Liver (tissue), 9 donors: Measurements from ENCODE around the gene PHETA1. TPM values are rescaled to one million over a fixed set of nuclear protein-coding genes. Genes with fewer than 3 reads are reported as not detected.

Experiments
- DNase-seq: peaks from one replicate; pipeline ENCODE4 v3.0.0-alpha.2; 2017; ENCODE audit warnings: low spot score
- H3K27ac ChIP-seq, 2 donors: one replicate each; pipeline ENCODE4 v1.7.0; 2013; ENCODE audit warnings: inconsistent platforms in 2 of 2, low read length in 2 of 2, control low read depth in 1 of 2, low read depth in 1 of 2, mild to moderate bottlenecking in 1 of 2
- H3K27me3 ChIP-seq, 4 donors: one replicate each; pipeline versions ENCODE4 v1.6.1 to v1.7.0; 2013; ENCODE audit warnings: low read length in 3 of 4, inconsistent platforms in 1 of 4, mild to moderate bottlenecking in 1 of 4, moderate library complexity in 1 of 4; ENCODE audit not compliant: control insufficient read depth in 4 of 4, insufficient read depth in 4 of 4
- H3K36me3 ChIP-seq, 4 donors: one replicate each; pipeline versions ENCODE4 v1.6.1 to v1.7.0; 2013; ENCODE audit warnings: low read length in 3 of 4, mild to moderate bottlenecking in 3 of 4, low read depth in 1 of 4, moderate library complexity in 1 of 4; ENCODE audit not compliant: control insufficient read depth in 4 of 4, insufficient read depth in 3 of 4
- H3K4me1 ChIP-seq, 4 donors: one replicate each; pipeline versions ENCODE4 v1.6.1 to v1.7.0; 2013; ENCODE audit warnings: low read length in 3 of 4, mild to moderate bottlenecking in 3 of 4, moderate library complexity in 1 of 4; ENCODE audit not compliant: control insufficient read depth in 4 of 4, insufficient read depth in 4 of 4
- H3K4me3 ChIP-seq, 3 donors: one replicate each; pipeline versions ENCODE4 v1.6.1 to v1.7.0; 2013; ENCODE audit warnings: low read length in 3 of 3, control low read depth in 1 of 3, low read depth in 1 of 3, mild to moderate bottlenecking in 1 of 3
- H3K9ac ChIP-seq, 2 donors: one replicate each; pipeline ENCODE4 v1.7.0; 2013; ENCODE audit warnings: low read length in 2 of 2, mild to moderate bottlenecking in 2 of 2, moderate library complexity in 2 of 2, control low read depth in 1 of 2, low read depth in 1 of 2
- H3K9me3 ChIP-seq, 4 donors: one replicate each; pipeline versions ENCODE4 v1.6.1 to v1.7.0; 2013; ENCODE audit warnings: low read length in 3 of 4; ENCODE audit not compliant: control insufficient read depth in 4 of 4
- CTCF ChIP-seq: fragments of 150-350 bp; IDR thresholded peaks from 2 replicates; pipeline ENCODE4 v1.5.1; 2017; ENCODE audit warnings: improper control_type of control experiment, low read depth, low read length; ENCODE audit not compliant: missing input control
- EGR1 ChIP-seq, 2 donors: IDR thresholded peaks; 2 replicates each; pipeline ENCODE4 v1.6.1; 2016 to 2018; ENCODE audit warnings: antibody characterized with exemption in 2 of 2, low read depth in 2 of 2
- FOXA1 ChIP-seq: IDR thresholded peaks from 2 replicates; pipeline ENCODE4 v1.6.1; 2016; ENCODE audit warnings: antibody characterized with exemption
- FOXA2 ChIP-seq: IDR thresholded peaks from 2 replicates; pipeline ENCODE4 v1.6.1; 2016; ENCODE audit warnings: antibody characterized with exemption
- GABPA ChIP-seq, 2 donors: IDR thresholded peaks in 1 of 2; conservative IDR thresholded peaks in 1 of 2; 2 replicates each; pipeline ENCODE4 v1.6.1; 2016; ENCODE audit warnings: antibody characterized with exemption in 2 of 2, mild to moderate bottlenecking in 1 of 2, moderate library complexity in 1 of 2
- HNF4A ChIP-seq, 2 donors: conservative IDR thresholded peaks; 2 replicates each; pipeline ENCODE4 v1.6.1; 2016; ENCODE audit warnings: antibody characterized with exemption in 2 of 2, mild to moderate bottlenecking in 2 of 2
- HNF4G ChIP-seq: IDR thresholded peaks from 2 replicates; pipeline ENCODE4 v1.6.1; 2016; ENCODE audit warnings: antibody characterized with exemption
- MAX ChIP-seq: IDR thresholded peaks from 2 replicates; pipeline ENCODE4 v1.6.1; 2016; ENCODE audit warnings: antibody characterized with exemption
- NR2F2 ChIP-seq: IDR thresholded peaks from 2 replicates; pipeline ENCODE4 v1.6.1; 2016; ENCODE audit warnings: antibody characterized with exemption
- RAD21 ChIP-seq, 2 donors: IDR thresholded peaks; 2 replicates each; pipeline ENCODE4 v1.6.1; 2016; ENCODE audit warnings: antibody characterized with exemption in 2 of 2, mild to moderate bottlenecking in 2 of 2
- REST ChIP-seq: IDR thresholded peaks from 2 replicates; pipeline ENCODE4 v1.6.1; 2016; ENCODE audit warnings: antibody characterized with exemption, mild to moderate bottlenecking
- RXRA ChIP-seq, 2 donors: IDR thresholded peaks; 2 replicates each; pipeline ENCODE4 v1.6.1; 2017 to 2018; ENCODE audit warnings: antibody characterized with exemption in 2 of 2, mild to moderate bottlenecking in 1 of 2
- SP1 ChIP-seq: IDR thresholded peaks from 2 replicates; pipeline ENCODE4 v1.6.1; 2018; ENCODE audit warnings: antibody characterized with exemption, mild to moderate bottlenecking
- TAF1 ChIP-seq: conservative IDR thresholded peaks from 2 replicates; pipeline ENCODE4 v1.6.1; 2016; ENCODE audit warnings: antibody characterized with exemption, mild to moderate bottlenecking
- YY1 ChIP-seq: IDR thresholded peaks from 2 replicates; pipeline ENCODE4 v1.6.1; 2016; ENCODE audit warnings: antibody characterized with exemption, mild to moderate bottlenecking
- ZBTB33 ChIP-seq: IDR thresholded peaks from 2 replicates; pipeline ENCODE4 v1.6.1; 2016; ENCODE audit warnings: antibody characterized with exemption
- WGBS: extraction: QIAGEN DNeasy Blood & Tissue Kit; methylation state at CpG from one replicate; pipeline ENCODE4 v1.1.7; 2013; 5-methylcytosine and 5-hydroxymethylcytosine counted together
- polyA plus RNA-seq, 2 donors: library from polyadenylated mRNA; stranded (reverse) in 1 of 2; unstranded in 1 of 2; fragments of 200-250 nt in 1 of 2; fragments of >200 nt in 1 of 2; fragmentation: Nextera tagmentation in 1 of 2; extraction: Ambion mirVana in 1 of 2; gene quantifications; one replicate each; pipeline versions ENCODE4 v1.2.1 to v1.2.3, GENCODE V29; 2013 to 2015
- total RNA-seq, 2 donors: library from RNA; depleted of rRNA; stranded (reverse); fragments of >200 nt; gene quantifications; one replicate each; pipeline ENCODE4 v1.2.3, GENCODE V29; 2014
- donor health status: healthy.
- donor health status: healthy.
- donor health status: healthy.
- donor health status: healthy.
- donor health status: healthy.

PHETA1 gene
- total and polyA plus RNA-seq, 4 donors, result 2.4 to 5.7 (median 3.9) TPM

GRCh38 chr12:111395336-111396187, 26.7 kb upstream of the PHETA1 start:
- no peak overlapping the region for H3K27ac ChIP-seq
- no peak overlapping the region for H3K4me3 ChIP-seq
- DNase-seq, result no peak
- 90% methylated on average over 8 of the region's 8 CpGs for WGBS
- no peaks in the 10 kb centered on the region for H3K27me3 ChIP-seq
- H3K9me3 ChIP-seq, result no peaks in the 10 kb centered on the region
- TF ChIP-seq ZBTB33 (no peak), RXRA (IDR thresholded peaks at IDR 0.05) (no peak), FOXA2 (no peak), YY1 (no peak), GABPA (IDR thresholded peaks at IDR 0.05 in 1 of 2, conservative IDR thresholded peaks at IDR 0.05 in 1 of 2) (no peak), REST (no peak), HNF4A (conservative IDR thresholded peaks at IDR 0.05) (no peak), RAD21 (IDR thresholded peaks at IDR 0.05) (no peak), FOXA1 (no peak), TAF1 (no peak), MAX (no peak), HNF4G (no peak), SP1 (no peak), CTCF (no peak), EGR1 (IDR thresholded peaks at IDR 0.05; ENCODE audit: low read depth in 2 of 2) (no peak)
- H3K9ac ChIP-seq, result no peak overlapping the region
- H3K36me3 ChIP-seq, result no peaks in the 10 kb centered on the region
- H3K4me1 ChIP-seq, result peaks cover 0 to 5% (median 2%) of the 10 kb centered on the region in 4 donors

- Histone ChIP-seq H3K36me3 (no peaks in the 10 kb centered on the region), H3K4me1 (peaks cover 0 to 5% (median 2%) of the 10 kb centered on the region in 4 donors), H3K4me3 (no peak overlapping the region), H3K27ac (no peak overlapping the region), H3K9ac (no peak overlapping the region), H3K27me3 (no peaks in the 10 kb centered on the region), H3K9me3 (no peaks in the 10 kb centered on the region)
- 92% methylated on average over 8 of the region's 8 CpGs for WGBS
- TF ChIP-seq SP1, result no peak
- no peak for TF ChIP-seq NR2F2
- no peak for TF ChIP-seq TAF1
- no peak for TF ChIP-seq RAD21 (IDR thresholded peaks at IDR 0.05)
- TF ChIP-seq CTCF, result no peak
- TF ChIP-seq HNF4A (conservative IDR thresholded peaks at IDR 0.05), result no peak
- TF ChIP-seq REST, result no peak
- TF ChIP-seq GABPA (IDR thresholded peaks at IDR 0.05 in 1 of 2, conservative IDR thresholded peaks at IDR 0.05 in 1 of 2), result no peak
- no peak for DNase-seq
Measured at GRCh38 chr12:111394480-111394879, 25.6 kb upstream of the PHETA1 start.
